GM10266 (cell line): ENCODE results near the gene HOXD4.

ENCODE experiments used
- DNase-seq: peaks from one replicate; pipeline ENCODE4 v3.0.0; 2012; ENCODE audit errors: extremely low spot score
- CTCF ChIP-seq: IDR thresholded peaks from 2 replicates; pipeline ENCODE4 v1.5.1; 2012; ENCODE audit warnings: mild to moderate bottlenecking, low read depth; ENCODE audit not compliant: control insufficient read depth, insufficient read depth; ENCODE audit errors: missing control alignments

HOXD4 gene

GRCh38 chr2:176158186-176158591, 6.8 kb downstream of the HOXD4 start:
- DNase-seq: no peak
- TF ChIP-seq CTCF: no peak

- no peak for TF ChIP-seq CTCF
- DNase-seq: no peak
Observed at GRCh38 chr2:176158855-176159662, 7.7 kb downstream of the HOXD4 start.

GRCh38 chr2:176159663-176160250, 8.4 kb downstream of the HOXD4 start:
- DNase-seq: no peak
- TF ChIP-seq CTCF: no peak

- no peak for DNase-seq
- TF ChIP-seq CTCF: no peak
Observed at GRCh38 chr2:176160251-176160985, 9.1 kb downstream of the HOXD4 start.

GRCh38 chr2:176160986-176161824, 9.9 kb downstream of the HOXD4 start:
- TF ChIP-seq CTCF: no peak
- no peak for DNase-seq

- TF ChIP-seq CTCF: no peak
- DNase-seq: no peak
Observed at GRCh38 chr2:176161825-176162626, 10.7 kb downstream of the HOXD4 start.
